HEK293 (cell line): ENCODE data around the gene ARHGEF40.

Experiments
- CTCF ChIA-PET: fragments of 350-600 bp; formaldehyde crosslinking; extraction: SDS; loops from one replicate; lab custom pipeline; 2021; ENCODE audit warnings: antibody characterized with exemption; lab: Yijun Ruan, JAX
- POLR2A ChIA-PET: fragments of 300-600 bp; formaldehyde crosslinking; extraction: SDS; loops from one replicate; lab custom pipeline; 2020; ENCODE audit warnings: antibody characterized with exemption, inconsistent platforms; lab: Yijun Ruan, JAX
- H3K27ac ChIP-seq: fragments of 200-500 bp; sonication (Bioruptor generic); 2 replicates; pipeline ENCODE4 v1.5.1; 2014; ENCODE audit warnings: low read depth, low read length, control low read depth, inconsistent platforms; ENCODE audit errors: extremely low read depth
- H3K36me3 ChIP-seq, 2 experiments: fragments of 200-500 bp in 1 of 2; sonication (Bioruptor generic) in 1 of 2; 1 replicate in 1 of 2; 2 replicates in 1 of 2; pipeline ENCODE4 v1.5.1; 2014 to 2017; ENCODE audit warnings: inconsistent platforms in 2 of 2, low read length in 2 of 2; ENCODE audit not compliant: control insufficient read depth in 2 of 2, insufficient read depth in 1 of 2
- H3K4me1 ChIP-seq: fragments of 200-500 bp; sonication (Bioruptor generic); 2 replicates; pipeline ENCODE4 v1.5.1; 2014; ENCODE audit warnings: mild to moderate bottlenecking, low read length, inconsistent platforms; ENCODE audit not compliant: control insufficient read depth, insufficient read depth
- H3K4me3 ChIP-seq: 2 replicates; pipeline ENCODE4 v1.5.1; 2011; ENCODE audit warnings: low read depth, mild to moderate bottlenecking, control low read depth, low read length, moderate library complexity
- H3K9me3 ChIP-seq: fragments of 200-500 bp; sonication (Bioruptor generic); 2 replicates; pipeline ENCODE4 v1.5.1; 2014; ENCODE audit warnings: low read depth, low read length, inconsistent platforms; ENCODE audit not compliant: control insufficient read depth, insufficient read depth
- EGR2 ChIP-seq: fragments of 450-650 bp; formaldehyde crosslinking; IDR thresholded peaks from 2 replicates; pipeline ENCODE4 v1.5.1; 2016; ENCODE audit warnings: low read depth, missing biosample characterization, missing genetic modification characterization
- GLIS1 ChIP-seq: fragments of 450-650 bp; formaldehyde crosslinking; IDR thresholded peaks from 2 replicates; pipeline ENCODE4 v1.5.1; 2016; ENCODE audit warnings: missing biosample characterization, missing genetic modification characterization
- GLIS2 ChIP-seq: fragments of 450-650 bp; formaldehyde crosslinking; IDR thresholded peaks from 2 replicates; pipeline ENCODE4 v1.5.1; 2016; ENCODE audit warnings: missing biosample characterization, missing genetic modification characterization
- PRDM1 ChIP-seq: fragments of 450-650 bp; formaldehyde crosslinking; IDR thresholded peaks from 2 replicates; pipeline ENCODE4; 2016; ENCODE audit warnings: missing biosample characterization, missing genetic modification characterization
- TSHZ1 ChIP-seq: fragments of 450-650 bp; formaldehyde crosslinking; IDR thresholded peaks from 2 replicates; pipeline ENCODE4 v1.5.1; 2016; ENCODE audit warnings: missing biosample characterization, missing genetic modification characterization, borderline replicate concordance
- ZBTB17 ChIP-seq: fragments of 450-650 bp; formaldehyde crosslinking; IDR thresholded peaks from 2 replicates; pipeline ENCODE4 v1.5.1; 2016; ENCODE audit warnings: missing biosample characterization, missing genetic modification characterization
- ZFHX2 ChIP-seq: fragments of 450-650 bp; formaldehyde crosslinking; conservative IDR thresholded peaks from 2 replicates; pipeline ENCODE4 v1.5.1; 2016; ENCODE audit warnings: missing biosample characterization, missing genetic modification characterization
- ZNF114 ChIP-seq: fragments of 450-650 bp; formaldehyde crosslinking; IDR thresholded peaks from 2 replicates; pipeline ENCODE4 v1.5.0; 2017; ENCODE audit warnings: missing biosample characterization, missing genetic modification characterization
- ZNF2 ChIP-seq: fragments of 450-650 bp; formaldehyde crosslinking; IDR thresholded peaks from 2 replicates; pipeline ENCODE4 v1.5.1; 2016; ENCODE audit warnings: missing biosample characterization, missing genetic modification characterization
- ZNF239 ChIP-seq: fragments of 450-650 bp; formaldehyde crosslinking; IDR thresholded peaks from 2 replicates; pipeline ENCODE4 v1.5.1; 2016; ENCODE audit warnings: missing biosample characterization, missing genetic modification characterization
- ZNF501 ChIP-seq: fragments of 450-650 bp; formaldehyde crosslinking; IDR thresholded peaks from 2 replicates; pipeline ENCODE4 v1.5.1; 2016; ENCODE audit warnings: missing biosample characterization, missing genetic modification characterization
- ZNF513 ChIP-seq: fragments of 450-650 bp; IDR thresholded peaks from 2 replicates; pipeline ENCODE4 v1.5.1; 2018; ENCODE audit warnings: missing biosample characterization, missing genetic modification characterization
- ZNF596 ChIP-seq: fragments of 450-650 bp; IDR thresholded peaks from 2 replicates; pipeline ENCODE4 v1.5.0; 2018; ENCODE audit warnings: missing biosample characterization, mild to moderate bottlenecking, missing genetic modification characterization, moderate library complexity
- ZNF600 ChIP-seq: fragments of 450-650 bp; formaldehyde crosslinking; IDR thresholded peaks from 2 replicates; pipeline ENCODE4 v1.5.1; 2016; ENCODE audit warnings: missing biosample characterization, missing genetic modification characterization
- ZNF654 ChIP-seq: fragments of 450-650 bp; formaldehyde crosslinking; IDR thresholded peaks from 2 replicates; pipeline ENCODE4 v1.5.1; 2016; ENCODE audit warnings: low read depth, missing biosample characterization, missing genetic modification characterization
- ZNF776 ChIP-seq: fragments of 450-650 bp; formaldehyde crosslinking; IDR thresholded peaks from 2 replicates; pipeline ENCODE4 v1.5.0; 2017; ENCODE audit warnings: missing biosample characterization, missing genetic modification characterization, borderline replicate concordance
- TF ChIP-seq, protein P1 (sequence below): fragments of 450-650 bp; formaldehyde crosslinking; IDR thresholded peaks from 2 replicates; pipeline ENCODE4 v1.5.1; 2016; ENCODE audit warnings: missing biosample characterization, missing genetic modification characterization
- TF ChIP-seq, protein P2 (sequence below): fragments of 450-650 bp; formaldehyde crosslinking; IDR thresholded peaks from 2 replicates; pipeline ENCODE4 v1.5.1; 2016; ENCODE audit warnings: missing biosample characterization, missing genetic modification characterization

Gene ARHGEF40

GRCh38 chr14:21099596-21099985, 29.5 kb downstream of the ARHGEF40 start (continued):
- TF ChIP-seq GLIS1 (tag by site-specific recombination) (no peak), ZNF114 (tag by site-specific recombination) (no peak)

DNA sequence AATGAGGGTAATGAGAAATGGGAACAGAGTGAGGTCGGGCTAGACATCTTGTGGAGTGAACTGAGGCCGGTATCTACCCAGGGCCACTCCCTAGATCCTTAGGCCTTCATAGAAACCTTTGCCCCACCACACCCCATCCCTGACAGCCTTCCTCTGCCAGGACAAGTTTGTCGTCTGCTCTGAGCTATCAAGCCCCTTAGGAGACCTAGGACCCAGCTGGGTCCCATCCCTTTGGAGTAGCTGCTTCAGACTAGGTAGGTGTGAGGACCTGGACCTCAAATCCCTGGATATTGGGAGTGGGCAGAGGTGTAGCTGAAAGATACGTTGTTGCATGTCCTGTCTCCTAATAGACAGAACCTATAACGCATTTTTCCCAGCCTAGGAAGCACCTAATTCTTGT, 30.8 kb downstream of the ARHGEF40 start, which contains the start of gene TMEM253:
TSS of gene TMEM253 (plus strand) at position 136 of the 400 bp plus-strand sequence. CDS start 278 bp downstream, outside the sequence.
- H3K27ac ChIP-seq, result no peak within 1 kb of the TSS
- H3K36me3 ChIP-seq, result no peaks in the 10 kb centered on the region
- CTCF ChIA-PET, result interaction anchor here (0.6 to 10.4 kb wide), 6 partner anchors 7 to 92 kb away, joined by 3 to 175 read pairs (median 6); partner anchors contain the start of gene ARHGEF40
- POLR2A ChIA-PET, result interaction anchor here (1.3 kb wide), 1 partner anchor 9 kb away, joined by 4 read pairs; no protein-coding TSS in a partner anchor
- H3K9me3 ChIP-seq, result no peaks in the 10 kb centered on the region
- peaks cover 18% of the 10 kb centered on the region for H3K4me1 ChIP-seq
- H3K4me3 ChIP-seq, result no peak within 1 kb of the TSS
- no peak for TF ChIP-seq ZNF239
- TF ChIP-seq ZNF501, result no peak
- TF ChIP-seq ZNF596 (tag by site-specific recombination), result no peak
- TF ChIP-seq ZNF513 (tag by site-specific recombination), result no peak
- TF ChIP-seq GLIS2 (tag by site-specific recombination), result no peak
- TF ChIP-seq, protein P1, sequence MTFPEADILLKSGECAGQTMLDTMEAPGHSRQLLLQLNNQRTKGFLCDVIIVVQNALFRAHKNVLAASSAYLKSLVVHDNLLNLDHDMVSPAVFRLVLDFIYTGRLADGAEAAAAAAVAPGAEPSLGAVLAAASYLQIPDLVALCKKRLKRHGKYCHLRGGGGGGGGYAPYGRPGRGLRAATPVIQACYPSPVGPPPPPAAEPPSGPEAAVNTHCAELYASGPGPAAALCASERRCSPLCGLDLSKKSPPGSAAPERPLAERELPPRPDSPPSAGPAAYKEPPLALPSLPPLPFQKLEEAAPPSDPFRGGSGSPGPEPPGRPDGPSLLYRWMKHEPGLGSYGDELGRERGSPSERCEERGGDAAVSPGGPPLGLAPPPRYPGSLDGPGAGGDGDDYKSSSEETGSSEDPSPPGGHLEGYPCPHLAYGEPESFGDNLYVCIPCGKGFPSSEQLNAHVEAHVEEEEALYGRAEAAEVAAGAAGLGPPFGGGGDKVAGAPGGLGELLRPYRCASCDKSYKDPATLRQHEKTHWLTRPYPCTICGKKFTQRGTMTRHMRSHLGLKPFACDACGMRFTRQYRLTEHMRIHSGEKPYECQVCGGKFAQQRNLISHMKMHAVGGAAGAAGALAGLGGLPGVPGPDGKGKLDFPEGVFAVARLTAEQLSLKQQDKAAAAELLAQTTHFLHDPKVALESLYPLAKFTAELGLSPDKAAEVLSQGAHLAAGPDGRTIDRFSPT (tag by site-specific recombination), result no peak
- TF ChIP-seq ZNF654 (tag by site-specific recombination), result no peak
- TF ChIP-seq, protein P2, sequence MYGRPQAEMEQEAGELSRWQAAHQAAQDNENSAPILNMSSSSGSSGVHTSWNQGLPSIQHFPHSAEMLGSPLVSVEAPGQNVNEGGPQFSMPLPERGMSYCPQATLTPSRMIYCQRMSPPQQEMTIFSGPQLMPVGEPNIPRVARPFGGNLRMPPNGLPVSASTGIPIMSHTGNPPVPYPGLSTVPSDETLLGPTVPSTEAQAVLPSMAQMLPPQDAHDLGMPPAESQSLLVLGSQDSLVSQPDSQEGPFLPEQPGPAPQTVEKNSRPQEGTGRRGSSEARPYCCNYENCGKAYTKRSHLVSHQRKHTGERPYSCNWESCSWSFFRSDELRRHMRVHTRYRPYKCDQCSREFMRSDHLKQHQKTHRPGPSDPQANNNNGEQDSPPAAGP (tag by site-specific recombination), result no peak
- no peak for TF ChIP-seq ZNF600 (tag by site-specific recombination)
- TF ChIP-seq ZBTB17 (tag by site-specific recombination), result no peak
- TF ChIP-seq ZNF776 (tag by site-specific recombination), result no peak
- TF ChIP-seq, all 188 proteins: peak for 0

GRCh38 chr14:21101802-21102413, 31.8 kb downstream of the ARHGEF40 start:
- Histone ChIP-seq H3K9me3 (no peaks in the 10 kb centered on the region), H3K27ac (no peak overlapping the region)
- TF ChIP-seq TSHZ1 (tag by site-specific recombination) (peak; percentile 23; the same call in 1 of the 2 replicates), ZNF114 (tag by site-specific recombination) (no peak), ZNF2 (tag by site-specific recombination) (no peak), ZNF239 (no peak), PRDM1 (tag by site-specific recombination) (0 out of 2 replicates have a peak, but pooled peaks have one; percentile 12), EGR2 (tag by site-specific recombination) (0 out of 2 replicates have a peak, but pooled peaks have one; percentile 39), ZFHX2 (tag by site-specific recombination) (peak; percentile 62)
- TF ChIP-seq, all 188 proteins: peak for 4
- Histone ChIP-seq H3K4me1 (peaks cover 22% of the 10 kb centered on the region), H3K4me3 (no peak overlapping the region), H3K36me3 (no peaks in the 10 kb centered on the region)
- POLR2A ChIA-PET, result interaction anchor here (1.3 kb wide), 2 partner anchors 10 to 31 kb away, joined by 3 to 4 read pairs; partner anchors contain the start of gene ARHGEF40
- CTCF ChIA-PET, result interaction anchor here (0.7 to 10.4 kb wide), 10 partner anchors 8 to 131 kb away, joined by 3 to 175 read pairs (median 12); partner anchors contain the start of gene ARHGEF40
